H1 (cell line): ENCODE measurements around the gene LYPD4. TPM values are rescaled to one million over a fixed set of nuclear protein-coding genes. Genes with fewer than 3 reads are reported as not detected.

Experiments used
- EP300 ChIP-seq, 2 experiments: IDR thresholded peaks; 1 replicate in 1 of 2; 2 replicates in 1 of 2; pipeline ENCODE4 v1.6.1; 2011 to 2012; ENCODE audit warnings: low read depth in 2 of 2, low read length in 2 of 2, mild to moderate bottlenecking in 2 of 2, borderline replicate concordance in 1 of 2, inconsistent platforms in 1 of 2, moderate library complexity in 1 of 2
- TAF7 ChIP-seq: optimal IDR thresholded peaks from 2 replicates; pipeline ENCODE3; 2011; ENCODE audit warnings: low read depth, mild to moderate bottlenecking, inconsistent platforms, low read length, moderate library complexity, borderline replicate concordance
- polyA plus RNA-seq, 7 experiments: library from polyadenylated mRNA; depleted of rRNA in 3 of 7; stranded (reverse) in 5 of 7; unstranded in 2 of 7; fragments of >200 nt in 5 of 7; fragments of 200-250 nt in 2 of 7; gene quantifications; 1 replicate in 5 of 7; 2 replicates in 1 of 7; 4 replicates in 1 of 7; pipeline versions ENCODE4 v1.2.1 to v1.2.3, GENCODE V29; 2011 to 2013; ENCODE audit warnings: missing spikeins in 2 of 7, mixed read lengths in 2 of 7
- total RNA-seq: library from RNA; stranded (reverse); fragmentation: NEBNext Ultra II Directional; extraction: Animal tissue kit (Norgen Biotek cat#: 25700); gene quantifications from 2 replicates; pipeline ENCODE4 v1.2.1, GENCODE V29; 2021
- TF ChIP-seq, protein P1 (sequence below): IDR thresholded peaks from 2 replicates; pipeline ENCODE4 v1.6.1; 2011; ENCODE audit warnings: low read length, improper control_type of control experiment
- TF ChIP-seq, protein P2 (sequence below), 3 experiments: IDR thresholded peaks; 1 replicate in 2 of 3; 2 replicates in 1 of 3; pipeline versions ENCODE4 v1.5.1 to v1.6.1; 2011; ENCODE audit warnings: low read length in 3 of 3, mild to moderate bottlenecking in 3 of 3, inconsistent platforms in 2 of 3, low read depth in 1 of 3, moderate library complexity in 1 of 3; ENCODE audit not compliant: insufficient read depth in 1 of 3; ENCODE audit errors: control extremely low read depth in 1 of 3

LYPD4 gene
- total and polyA plus RNA-seq, 2 of the 8 experiments (the other 6 are each of a cell fraction or from before 2014, with no cell fraction given) = 0.06 TPM; not detected in 1

DNA sequence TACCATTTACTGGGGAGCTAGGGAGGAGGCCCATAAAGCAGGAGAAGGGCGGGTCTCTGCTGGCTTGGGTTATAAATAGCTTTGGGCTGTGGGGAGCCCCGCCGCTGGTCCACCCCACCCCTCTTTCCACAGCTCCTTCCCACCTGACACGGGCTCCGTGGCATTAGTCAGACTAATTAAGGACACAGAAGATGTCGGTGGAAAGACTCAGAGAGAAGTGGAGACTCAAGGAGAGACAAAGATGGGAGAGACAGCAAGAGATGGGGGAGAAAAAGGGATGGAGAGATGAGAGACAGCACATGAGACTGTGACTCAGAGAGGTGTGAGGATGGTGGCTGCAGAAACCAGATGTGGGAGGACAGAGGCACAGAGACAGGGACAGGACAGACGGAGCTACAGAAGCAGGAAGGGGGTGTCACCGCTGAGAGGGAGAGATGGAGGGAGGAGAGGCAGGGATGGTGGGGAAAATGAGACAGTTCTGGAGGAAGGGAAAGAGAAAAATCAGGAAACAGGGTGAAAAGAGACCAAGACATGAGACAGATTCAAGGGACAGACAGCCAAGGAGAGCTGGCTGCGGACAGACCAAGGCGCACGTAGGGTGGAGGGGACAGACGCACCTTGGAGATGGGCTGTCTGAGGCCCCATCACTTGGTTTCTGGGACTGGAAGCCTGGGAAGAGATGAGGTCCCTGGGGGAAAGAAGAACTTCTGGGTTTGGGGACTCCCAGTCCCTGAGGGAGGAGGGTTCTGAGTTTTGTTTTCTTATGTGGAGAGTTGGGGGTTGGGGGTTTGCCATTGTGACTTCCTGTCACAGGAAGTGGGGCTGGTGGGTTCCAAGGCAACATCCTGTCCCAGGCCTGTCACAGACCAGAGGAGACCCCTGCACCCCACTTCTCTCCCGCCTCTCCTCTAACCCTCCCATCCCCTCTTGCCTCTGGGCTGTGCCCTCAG, 42.6 kb upstream of the LYPD4 start (continued):
- TF ChIP-seq TAF7 (no peak), EP300 (IDR thresholded peaks at IDR 0.05; ENCODE audit: borderline replicate concordance in 1 of 2, low read depth in 2 of 2, low read length in 2 of 2) (no peak)
- TF ChIP-seq, protein P1, sequence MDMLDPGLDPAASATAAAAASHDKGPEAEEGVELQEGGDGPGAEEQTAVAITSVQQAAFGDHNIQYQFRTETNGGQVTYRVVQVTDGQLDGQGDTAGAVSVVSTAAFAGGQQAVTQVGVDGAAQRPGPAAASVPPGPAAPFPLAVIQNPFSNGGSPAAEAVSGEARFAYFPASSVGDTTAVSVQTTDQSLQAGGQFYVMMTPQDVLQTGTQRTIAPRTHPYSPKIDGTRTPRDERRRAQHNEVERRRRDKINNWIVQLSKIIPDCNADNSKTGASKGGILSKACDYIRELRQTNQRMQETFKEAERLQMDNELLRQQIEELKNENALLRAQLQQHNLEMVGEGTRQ = no peak
- TF ChIP-seq, protein P2, sequence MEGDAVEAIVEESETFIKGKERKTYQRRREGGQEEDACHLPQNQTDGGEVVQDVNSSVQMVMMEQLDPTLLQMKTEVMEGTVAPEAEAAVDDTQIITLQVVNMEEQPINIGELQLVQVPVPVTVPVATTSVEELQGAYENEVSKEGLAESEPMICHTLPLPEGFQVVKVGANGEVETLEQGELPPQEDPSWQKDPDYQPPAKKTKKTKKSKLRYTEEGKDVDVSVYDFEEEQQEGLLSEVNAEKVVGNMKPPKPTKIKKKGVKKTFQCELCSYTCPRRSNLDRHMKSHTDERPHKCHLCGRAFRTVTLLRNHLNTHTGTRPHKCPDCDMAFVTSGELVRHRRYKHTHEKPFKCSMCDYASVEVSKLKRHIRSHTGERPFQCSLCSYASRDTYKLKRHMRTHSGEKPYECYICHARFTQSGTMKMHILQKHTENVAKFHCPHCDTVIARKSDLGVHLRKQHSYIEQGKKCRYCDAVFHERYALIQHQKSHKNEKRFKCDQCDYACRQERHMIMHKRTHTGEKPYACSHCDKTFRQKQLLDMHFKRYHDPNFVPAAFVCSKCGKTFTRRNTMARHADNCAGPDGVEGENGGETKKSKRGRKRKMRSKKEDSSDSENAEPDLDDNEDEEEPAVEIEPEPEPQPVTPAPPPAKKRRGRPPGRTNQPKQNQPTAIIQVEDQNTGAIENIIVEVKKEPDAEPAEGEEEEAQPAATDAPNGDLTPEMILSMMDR (IDR thresholded peaks at IDR 0.05; ENCODE audit: control extremely low read depth in 1 of 3, insufficient read depth in 1 of 3, low read depth in 1 of 3, low read length in 3 of 3) = no peak
